Fibroblast of villous mesenchyme (primary cell): ENCODE results near the gene AOC3. TPM values are rescaled to one million over a fixed set of nuclear protein-coding genes. Genes with fewer than 3 reads are reported as not detected.

Experiments used
- DNase-seq: peaks from one replicate; pipeline ENCODE4 v3.0.0-alpha.2; 2010; ENCODE audit warnings: low read depth
- H3K4me3 ChIP-seq: 2 replicates; pipeline ENCODE4 v1.5.1; 2011; ENCODE audit warnings: low read depth, mild to moderate bottlenecking, low read length
- total RNA-seq: library from RNA; depleted of rRNA; stranded (reverse); fragments of >200 nt; gene quantifications from 2 replicates; pipeline ENCODE4 v1.2.3, GENCODE V29; 2012
- TF ChIP-seq, protein P1 (sequence below): IDR thresholded peaks from 2 replicates; pipeline ENCODE4 v1.5.1; 2012; ENCODE audit warnings: low read depth, mild to moderate bottlenecking, low read length; ENCODE audit not compliant: insufficient read depth

Gene AOC3
- total RNA-seq, 1 donor: under 0.01 TPM

DNA sequence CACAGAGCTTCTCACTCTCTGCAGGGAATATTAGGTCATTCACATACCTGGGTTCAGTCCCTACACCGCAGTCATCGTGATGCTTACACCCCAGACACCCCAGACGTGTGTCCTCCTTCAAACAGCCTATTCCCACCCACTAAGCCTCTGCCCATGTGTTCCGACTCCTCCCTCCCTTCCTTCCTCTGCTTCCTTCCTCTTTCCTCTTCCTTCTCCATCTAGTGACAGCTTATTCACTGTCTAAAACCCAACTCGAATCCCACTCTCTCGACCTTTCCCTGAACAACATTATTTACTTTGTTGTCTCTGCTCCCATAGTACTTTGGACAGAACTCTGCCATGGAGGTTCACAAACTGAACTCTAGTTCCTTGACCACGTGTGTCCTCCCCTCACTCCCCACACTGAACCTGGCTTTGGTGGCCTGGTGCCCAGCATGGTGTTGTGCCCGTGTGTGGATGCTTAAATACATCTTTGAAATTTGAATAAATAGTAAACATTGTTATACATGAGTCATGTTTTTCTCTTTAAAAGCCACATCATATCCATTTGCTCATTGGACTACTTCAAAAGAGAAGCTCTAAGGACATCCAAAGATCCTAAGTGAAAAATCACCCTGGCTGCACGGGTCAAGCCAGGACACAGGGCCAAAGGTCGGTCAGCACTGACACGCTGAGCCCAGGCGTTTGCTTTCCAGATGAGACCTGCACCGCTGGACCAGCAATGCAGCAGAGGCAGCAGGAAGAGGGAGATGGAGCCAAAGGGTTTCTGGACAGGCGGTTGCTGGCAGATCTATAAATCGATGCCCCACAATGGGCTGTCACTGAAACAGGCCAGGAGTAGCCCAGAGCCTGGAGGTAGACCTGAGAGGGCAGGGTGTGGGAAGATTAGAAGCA, 35.5 kb downstream of the AOC3 start:
- TF ChIP-seq, protein P1, sequence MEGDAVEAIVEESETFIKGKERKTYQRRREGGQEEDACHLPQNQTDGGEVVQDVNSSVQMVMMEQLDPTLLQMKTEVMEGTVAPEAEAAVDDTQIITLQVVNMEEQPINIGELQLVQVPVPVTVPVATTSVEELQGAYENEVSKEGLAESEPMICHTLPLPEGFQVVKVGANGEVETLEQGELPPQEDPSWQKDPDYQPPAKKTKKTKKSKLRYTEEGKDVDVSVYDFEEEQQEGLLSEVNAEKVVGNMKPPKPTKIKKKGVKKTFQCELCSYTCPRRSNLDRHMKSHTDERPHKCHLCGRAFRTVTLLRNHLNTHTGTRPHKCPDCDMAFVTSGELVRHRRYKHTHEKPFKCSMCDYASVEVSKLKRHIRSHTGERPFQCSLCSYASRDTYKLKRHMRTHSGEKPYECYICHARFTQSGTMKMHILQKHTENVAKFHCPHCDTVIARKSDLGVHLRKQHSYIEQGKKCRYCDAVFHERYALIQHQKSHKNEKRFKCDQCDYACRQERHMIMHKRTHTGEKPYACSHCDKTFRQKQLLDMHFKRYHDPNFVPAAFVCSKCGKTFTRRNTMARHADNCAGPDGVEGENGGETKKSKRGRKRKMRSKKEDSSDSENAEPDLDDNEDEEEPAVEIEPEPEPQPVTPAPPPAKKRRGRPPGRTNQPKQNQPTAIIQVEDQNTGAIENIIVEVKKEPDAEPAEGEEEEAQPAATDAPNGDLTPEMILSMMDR: no peak
- H3K4me3 ChIP-seq: no peak overlapping the region
- no peak for DNase-seq

GRCh38 chr17:42889809-42890208, 38.8 kb downstream of the AOC3 start:
- no peak overlapping the region for H3K4me3 ChIP-seq
- DNase-seq: no peak
- TF ChIP-seq, protein P1: no peak

DNA sequence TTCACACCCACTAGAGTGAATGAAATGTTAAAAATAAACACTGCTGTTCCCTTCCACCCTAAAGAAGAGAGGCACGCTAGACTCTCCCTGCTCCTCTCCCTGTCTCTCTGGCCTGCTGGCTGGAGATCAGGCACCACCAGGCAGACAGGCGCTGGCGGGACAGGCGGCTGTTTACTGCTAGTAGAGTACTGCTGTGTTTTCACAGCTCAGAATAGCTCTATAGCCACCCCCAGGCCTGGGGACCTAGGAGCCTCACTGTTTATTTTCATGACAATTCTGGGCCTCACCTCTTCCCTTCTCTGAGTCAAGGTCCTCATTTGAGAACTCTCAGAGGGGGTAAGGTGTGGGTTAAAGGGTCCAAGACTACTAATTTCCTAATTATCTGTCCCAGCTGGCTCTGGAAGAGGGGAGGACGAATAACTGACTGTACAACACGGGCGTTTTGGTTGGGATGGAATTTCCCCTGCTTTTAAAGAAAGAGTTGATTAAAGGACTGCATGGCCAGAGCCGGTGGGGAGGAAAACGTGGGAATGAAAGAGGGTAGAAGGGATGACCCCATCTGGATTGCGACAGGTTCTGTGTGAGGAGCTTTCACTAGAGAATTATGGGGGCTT, 40.6 kb downstream of the AOC3 start:
- no peak overlapping the region for H3K4me3 ChIP-seq
- no peak for DNase-seq
- TF ChIP-seq, protein P1: no peak

DNA sequence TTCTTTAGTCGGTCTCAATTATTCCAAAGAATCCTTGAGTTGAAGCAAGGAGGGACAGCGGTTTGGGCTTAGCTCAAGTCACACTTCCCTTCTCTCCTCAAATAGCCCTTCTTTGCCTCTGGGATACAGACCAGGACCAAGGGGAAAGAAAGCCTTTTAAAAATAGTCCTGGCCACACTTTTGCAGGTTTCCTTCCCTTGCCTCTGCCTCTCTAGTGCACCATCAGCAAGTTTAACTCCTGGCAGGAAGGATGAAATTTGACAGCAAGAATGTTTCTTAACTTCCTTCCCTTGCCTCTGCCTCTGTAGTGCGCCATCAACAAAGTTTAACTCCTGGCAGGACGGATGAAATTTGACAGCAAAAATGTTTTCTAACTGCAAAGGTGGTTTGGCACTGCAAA, 42.4 kb downstream of the AOC3 start:
- no peak for DNase-seq
- TF ChIP-seq, protein P1: no peak

DNA sequence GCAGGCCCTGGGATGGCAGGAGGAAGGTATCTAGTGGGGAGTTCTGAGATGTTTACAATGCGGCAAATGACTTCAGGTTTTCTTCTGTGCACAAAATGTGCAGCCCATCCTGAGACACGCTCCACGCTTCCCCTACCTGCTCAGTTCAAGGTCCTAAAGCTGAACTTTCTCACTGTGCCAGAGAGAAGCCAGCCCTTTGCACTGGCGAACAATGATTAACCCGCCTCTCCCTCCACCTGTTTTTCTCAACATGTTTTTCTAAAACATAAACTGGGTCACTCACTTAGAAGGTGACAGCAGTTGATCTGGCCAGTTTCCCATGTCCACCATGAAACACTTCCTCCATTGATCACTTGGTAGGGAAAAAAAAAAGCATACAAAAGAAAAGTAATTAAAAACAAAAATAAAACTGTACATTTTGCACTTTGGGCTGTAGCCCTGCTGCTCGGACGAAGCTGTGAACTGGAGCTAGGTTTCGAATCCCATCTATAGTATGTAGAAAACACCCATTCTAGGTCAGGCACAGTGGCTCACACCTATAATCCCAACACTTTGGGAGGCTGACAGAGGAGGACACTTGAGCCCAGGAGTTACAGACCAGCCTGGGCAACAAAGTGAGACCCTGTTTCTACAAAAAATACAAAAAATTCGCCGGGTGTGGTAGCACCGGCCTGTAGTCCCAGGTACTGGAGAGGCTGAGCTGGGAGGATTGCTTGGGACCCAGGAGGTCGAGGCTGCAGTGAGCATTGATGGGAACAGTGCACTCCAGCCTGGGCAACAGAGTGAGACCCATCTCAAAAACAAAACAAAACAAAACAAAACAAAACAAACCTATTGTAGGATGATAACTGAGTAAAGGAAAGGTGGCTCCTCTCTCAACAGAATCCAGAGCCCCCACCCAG, 43.5 kb downstream of the AOC3 start:
- TF ChIP-seq, protein P1: no peak

More for the DNA sequence above, 42.4 kb downstream of the AOC3 start:
- no peak overlapping the region for H3K4me3 ChIP-seq

GRCh38 chr17:42895185-42895555, 44.2 kb downstream of the AOC3 start:
- no peak overlapping the region for H3K4me3 ChIP-seq
- TF ChIP-seq, protein P1: no peak
- peak; percentile 48 for DNase-seq

More for the DNA sequence above, 43.5 kb downstream of the AOC3 start:
- DNase-seq: no peak
- H3K4me3 ChIP-seq: no peak overlapping the region
